RWPE2 (cell line): ENCODE results near the gene FOXJ3.

Source experiments
- ATAC-seq: fragments of 200-7000 bp; cut with Tn5 transposase; 3 replicates; pipeline ENCODE4 v1.9.1; 2021; ENCODE audit warnings: low read depth
- DNase-seq: peaks from one replicate; pipeline ENCODE4 v3.0.0-alpha.2; 2020; ENCODE audit warnings: low spot score
- H3K27ac ChIP-seq: fragments of 450-650 bp; 2 replicates; pipeline ENCODE4 v1.5.1; 2017; ENCODE audit warnings: mild to moderate bottlenecking; ENCODE audit not compliant: poor library complexity, severe bottlenecking
- H3K27me3 ChIP-seq: fragments of 250-450 bp; sonication (Bioruptor Pico); 2 replicates; pipeline ENCODE4 v1.5.1; 2021; ENCODE audit warnings: mild to moderate bottlenecking, moderate library complexity; ENCODE audit not compliant: insufficient read depth, poor library complexity, severe bottlenecking
- H3K36me3 ChIP-seq: fragments of 250-450 bp; sonication (Bioruptor Pico); 2 replicates; pipeline ENCODE4 v1.5.1; 2020; ENCODE audit warnings: low read depth, mild to moderate bottlenecking, moderate library complexity
- H3K4me1 ChIP-seq: fragments of 250-450 bp; sonication (Bioruptor Pico); 2 replicates; pipeline ENCODE4 v1.5.1; 2021; ENCODE audit warnings: mild to moderate bottlenecking, moderate library complexity; ENCODE audit not compliant: insufficient read depth, poor library complexity, severe bottlenecking
- H3K4me3 ChIP-seq: fragments of 250-450 bp; sonication (Bioruptor Pico); 2 replicates; pipeline ENCODE4 v1.5.1; 2021; ENCODE audit warnings: mild to moderate bottlenecking, moderate library complexity; ENCODE audit not compliant: severe bottlenecking
- H3K9me3 ChIP-seq: fragments of 250-450 bp; sonication (Bioruptor Pico); 2 replicates; pipeline ENCODE4 v1.5.1; 2021; ENCODE audit warnings: mild to moderate bottlenecking, moderate library complexity; ENCODE audit not compliant: severe bottlenecking
- CTCF ChIP-seq: fragments of 450-650 bp; IDR thresholded peaks from one replicate; pipeline ENCODE4 v1.5.1; 2017; ENCODE audit warnings: mild to moderate bottlenecking, moderate library complexity; ENCODE audit not compliant: poor library complexity, severe bottlenecking

Gene FOXJ3

GRCh38 chr1:42139444-42139843 lies 195.6 kb downstream of the FOXJ3 start:
- H3K4me1 ChIP-seq, result peaks cover 3% of the 10 kb centered on the region
- TF ChIP-seq CTCF, result no peak
- DNase-seq (no peak), ATAC-seq (no peak)
- no peaks in the 10 kb centered on the region for H3K36me3 ChIP-seq
- no peak overlapping the region for H3K4me3 ChIP-seq
- no peaks in the 10 kb centered on the region for H3K9me3 ChIP-seq
- H3K27me3 ChIP-seq, result no peaks in the 10 kb centered on the region
- no peak overlapping the region for H3K27ac ChIP-seq

- no peak for DNase-seq
- H3K27ac ChIP-seq, result no peak overlapping the region
- H3K4me3 ChIP-seq, result no peak overlapping the region
- H3K36me3 ChIP-seq, result no peaks in the 10 kb centered on the region
- H3K4me1 ChIP-seq, result peaks cover 3% of the 10 kb centered on the region
- H3K9me3 ChIP-seq, result no peaks in the 10 kb centered on the region
- no peaks in the 10 kb centered on the region for H3K27me3 ChIP-seq
- TF ChIP-seq CTCF, result no peak
- no peak for ATAC-seq
These were observed 196.4 kb downstream of the FOXJ3 start for GRCh38 chr1:42138586-42138985.

GRCh38 chr1:42137766-42138165 lies 197.3 kb downstream of the FOXJ3 start:
- Histone ChIP-seq H3K27ac (no peak overlapping the region), H3K4me3 (no peak overlapping the region), H3K4me1 (no peaks in the 10 kb centered on the region), H3K36me3 (no peaks in the 10 kb centered on the region), H3K9me3 (no peaks in the 10 kb centered on the region), H3K27me3 (no peaks in the 10 kb centered on the region)
- ATAC-seq (no peak), DNase-seq (no peak)
- TF ChIP-seq CTCF, result no peak

GRCh38 chr1:42136466-42136865 lies 198.6 kb downstream of the FOXJ3 start:
- Histone ChIP-seq H3K4me1 (no peaks in the 10 kb centered on the region), H3K27me3 (no peaks in the 10 kb centered on the region)
- no peak for DNase-seq

GRCh38 chr1:42135426-42135825 lies 199.6 kb downstream of the FOXJ3 start:
- Histone ChIP-seq H3K27ac (no peak overlapping the region), H3K4me1 (no peaks in the 10 kb centered on the region), H3K36me3 (no peaks in the 10 kb centered on the region), H3K4me3 (no peak overlapping the region), H3K27me3 (no peaks in the 10 kb centered on the region), H3K9me3 (no peaks in the 10 kb centered on the region)
- ATAC-seq, result no peak
- no peak for DNase-seq
- TF ChIP-seq CTCF, result no peak

More at GRCh38 chr1:42136466-42136865, 198.6 kb downstream of the FOXJ3 start:
- no peak for ATAC-seq
- Histone ChIP-seq H3K36me3 (no peaks in the 10 kb centered on the region), H3K4me3 (no peak overlapping the region), H3K9me3 (no peaks in the 10 kb centered on the region), H3K27ac (no peak overlapping the region)
- no peak for TF ChIP-seq CTCF
